Loucy (cell line): Measurements from ENCODE around the gene NTF4.
"Not testable (repeated sequence)": the region's sequence is repeated elsewhere in the genome, so short reads cannot be mapped to it uniquely, and the experiment has no call there.

Experiments
- H2AFZ ChIP-seq: fragments of 200-600 bp; sonication (generic); 2 replicates; pipeline ENCODE4 v1.6.0; 2016; ENCODE audit warnings: antibody characterized with exemption, mild to moderate bottlenecking, low read length, moderate library complexity
- H3F3A ChIP-seq: fragments of 200-600 bp; 2 replicates; pipeline ENCODE4 v1.6.0; 2016; ENCODE audit warnings: antibody characterized with exemption, low read depth, mild to moderate bottlenecking
- H3K27me3 ChIP-seq: fragments of 200-600 bp; sonication (generic); 2 replicates; pipeline ENCODE4 v1.6.1; 2014; ENCODE audit warnings: low read length, mild to moderate bottlenecking; ENCODE audit not compliant: insufficient read depth, poor library complexity, severe bottlenecking
- H3K36me3 ChIP-seq: fragments of 200-600 bp; sonication (generic); 2 replicates; pipeline ENCODE4 v1.6.1; 2016; ENCODE audit warnings: low read length; ENCODE audit not compliant: insufficient read depth
- H3K4me1 ChIP-seq: fragments of 200-600 bp; sonication (generic); 2 replicates; pipeline ENCODE4 v1.5.1; 2014; ENCODE audit warnings: low read length, mild to moderate bottlenecking; ENCODE audit not compliant: insufficient read depth, poor library complexity, severe bottlenecking
- H3K4me2 ChIP-seq: fragments of 200-600 bp; sonication (generic); 2 replicates; pipeline ENCODE4 v1.6.0; 2014; ENCODE audit warnings: antibody characterized with exemption, low read length, low read depth, mild to moderate bottlenecking; ENCODE audit not compliant: poor library complexity, severe bottlenecking
- H3K4me3 ChIP-seq: fragments of 200-600 bp; sonication (generic); 2 replicates; pipeline ENCODE4 v1.5.1; 2014; ENCODE audit warnings: low read length, mild to moderate bottlenecking, mixed read lengths; ENCODE audit not compliant: poor library complexity, severe bottlenecking
- H3K79me2 ChIP-seq: fragments of 200-600 bp; sonication (generic); 2 replicates; pipeline ENCODE4 v1.6.1; 2014; ENCODE audit warnings: low read length; ENCODE audit not compliant: insufficient read depth
- H3K9ac ChIP-seq: fragments of 200-600 bp; sonication (generic); 2 replicates; pipeline ENCODE4 v1.6.0; 2014; ENCODE audit warnings: mild to moderate bottlenecking, low read depth, low read length, moderate library complexity; ENCODE audit not compliant: poor library complexity, severe bottlenecking
- H3K9me2 ChIP-seq: fragments of 200-600 bp; sonication (generic); replicated peaks from 2 replicates; pipeline ENCODE4 v1.6.1; 2016; ENCODE audit warnings: low read depth, low read length, mixed read lengths
- H3K9me3 ChIP-seq: fragments of 200-600 bp; sonication (generic); 2 replicates; pipeline ENCODE4 v1.6.1; 2014; ENCODE audit warnings: mild to moderate bottlenecking, antibody characterized with exemption, low read length, low read depth; ENCODE audit not compliant: insufficient read depth
- H4K20me1 ChIP-seq: fragments of 200-600 bp; sonication (generic); 2 replicates; pipeline ENCODE4 v1.6.0; 2014; ENCODE audit warnings: antibody characterized with exemption, low read length, mild to moderate bottlenecking; ENCODE audit not compliant: insufficient read depth, poor library complexity, severe bottlenecking
- CTCF ChIP-seq: fragments of 200-600 bp; sonication (generic); conservative IDR thresholded peaks from 2 replicates; pipeline ENCODE4 v1.5.1; 2014; ENCODE audit warnings: mild to moderate bottlenecking, antibody characterized with exemption, low read length
- EZH2phosphoT487 ChIP-seq: fragments of 200-600 bp; IDR thresholded peaks from 2 replicates; pipeline ENCODE4 v1.6.1; 2018; ENCODE audit warnings: antibody characterized with exemption, mild to moderate bottlenecking, moderate library complexity, borderline replicate concordance

Gene NTF4

GRCh38 chr19:49025088-49025487 is 39.5 kb downstream of the NTF4 start:
- not testable (repeated sequence) for H3K79me2 ChIP-seq, H3K4me1 ChIP-seq, H3K4me2 ChIP-seq, H3K9me2 ChIP-seq, H3K9me3 ChIP-seq, H3K36me3 ChIP-seq, H2AFZ ChIP-seq, H3K27me3 ChIP-seq, H4K20me1 ChIP-seq, H3F3A ChIP-seq, H3K4me3 ChIP-seq, H3K9ac ChIP-seq

GRCh38 chr19:49024233-49024632 is 40.4 kb downstream of the NTF4 start, which contains the start of gene CGB3:
CGB3 (minus strand) TSS chr19:49024333; CDS start chr19:49023971, 362 bp downstream.
- not testable (repeated sequence) for H3K9me3 ChIP-seq, H2AFZ ChIP-seq, H3K9me2 ChIP-seq, H3F3A ChIP-seq, H3K27me3 ChIP-seq, H3K79me2 ChIP-seq, H3K36me3 ChIP-seq, H3K9ac ChIP-seq, H3K4me1 ChIP-seq, H4K20me1 ChIP-seq, H3K4me3 ChIP-seq, H3K4me2 ChIP-seq

GRCh38 chr19:49022116-49022515 is 42.5 kb downstream of the NTF4 start:
- H3K4me2 ChIP-seq: no peak overlapping the region
- H3K36me3 ChIP-seq: no peaks in the 10 kb centered on the region; the same call in 1 of the 2 replicates
- H4K20me1 ChIP-seq: no peaks in the 10 kb centered on the region
- H2AFZ ChIP-seq: no peak overlapping the region
- no peaks in the 10 kb centered on the region for H3K79me2 ChIP-seq
- H3K4me1 ChIP-seq: peaks cover 7% of the 10 kb centered on the region
- no peaks in the 10 kb centered on the region for H3K9me3 ChIP-seq
- no peaks in the 10 kb centered on the region for H3F3A ChIP-seq
- TF ChIP-seq EZH2phosphoT487 (no peak), CTCF (no peak)
- H3K9me2 ChIP-seq: no peaks in the 10 kb centered on the region
- no peak overlapping the region for H3K9ac ChIP-seq
- no peak overlapping the region for H3K4me3 ChIP-seq
- H3K27me3 ChIP-seq: no peaks in the 10 kb centered on the region

GRCh38 chr19:49020931-49021895 is 43.4 kb downstream of the NTF4 start:
- Histone ChIP-seq H4K20me1 (no peaks in the 10 kb centered on the region), H3K79me2 (no peaks in the 10 kb centered on the region), H2AFZ (no peak overlapping the region), H3K36me3 (no peaks in the 10 kb centered on the region; the same call in 1 of the 2 replicates), H3F3A (no peaks in the 10 kb centered on the region), H3K4me3 (peak overlapping the region; percentile 7), H3K4me2 (peak overlapping the region; percentile 18), H3K4me1 (peaks cover 7% of the 10 kb centered on the region), H3K9me3 (no peaks in the 10 kb centered on the region), H3K9ac (no peak overlapping the region), H3K9me2 (no peaks in the 10 kb centered on the region), H3K27me3 (no peaks in the 10 kb centered on the region)
- TF ChIP-seq CTCF (no peak), EZH2phosphoT487 (no peak)
